ENCODE measurements around the gene DHRS3. TPM values are rescaled to one million over a fixed set of nuclear protein-coding genes. Genes with fewer than 3 reads are reported as not detected.

The DHRS3 gene
- total and polyA plus RNA-seq, 2 of the 13 experiments (the other 11 are each of a cell fraction or from before 2014, with no cell fraction given): 48.5 to 90.5 TPM

GRCh38 chr1:12615865-12616708 lies 1.9 kb downstream of the DHRS3 start (continued):
- TF ChIP-seq MLXIP (CRISPR knock-in tag; IDR thresholded peaks at IDR 0.05; ENCODE audit: borderline replicate concordance): no peak
- peak; percentile 70; the same call in 1 of the 2 replicates for TF ChIP-seq FOXC1 (CRISPR knock-in tag; IDR thresholded peaks at IDR 0.05; ENCODE audit: borderline replicate concordance)
- peak; percentile 83 for TF ChIP-seq ZNF264 (CRISPR knock-in tag; IDR thresholded peaks at IDR 0.05)
- peak; percentile 86 for TF ChIP-seq RXRB (CRISPR knock-in tag; IDR thresholded peaks at IDR 0.05; ENCODE audit: borderline replicate concordance)
- peak; percentile 87 for TF ChIP-seq SNAPC4 (CRISPR knock-in tag; IDR thresholded peaks at IDR 0.05)
- no peak for TF ChIP-seq MAZ (IDR thresholded peaks at IDR 0.05; ENCODE audit: borderline replicate concordance, low read depth, low read length)
- TF ChIP-seq MAZ (CRISPR knock-in tag; IDR thresholded peaks at IDR 0.05; ENCODE audit: low read depth): 0 out of 2 replicates have a peak, but pooled peaks have one; percentile 2
- 0 out of 2 replicates have a peak, but pooled peaks have one; percentile 49 for TF ChIP-seq THAP11 (CRISPR knock-in tag; IDR thresholded peaks at IDR 0.05)
- TF ChIP-seq ZNF296 (CRISPR knock-in tag; conservative IDR thresholded peaks at IDR 0.05): peak; percentile 72; the same call in 1 of the 2 replicates
- TF ChIP-seq IKZF1 (IDR thresholded peaks at IDR 0.05): no peak
- TF ChIP-seq CHCHD3 (CRISPR knock-in tag; IDR thresholded peaks at IDR 0.05): no peak
- peak; percentile 82 for TF ChIP-seq ELF3 (CRISPR knock-in tag; IDR thresholded peaks at IDR 0.05)
- peak; percentile 93 for TF ChIP-seq NCOR1 (IDR thresholded peaks at IDR 0.05; ENCODE audit: borderline replicate concordance, low read length)
- TF ChIP-seq ZBTB20 (CRISPR knock-in tag; IDR thresholded peaks at IDR 0.05; ENCODE audit: borderline replicate concordance, low read depth): peak; percentile 69; the same call in 1 of the 2 replicates
- TF ChIP-seq RARA (CRISPR knock-in tag; IDR thresholded peaks at IDR 0.05): peak; percentile 94
- TF ChIP-seq KDM3A (CRISPR knock-in tag; IDR thresholded peaks at IDR 0.05; ENCODE audit: low read depth): 0 out of 2 replicates have a peak, but pooled peaks have one; percentile 17
- peak; percentile 80; the same call in 1 of the 2 replicates for TF ChIP-seq ARID2 (CRISPR knock-in tag; IDR thresholded peaks at IDR 0.05; ENCODE audit: borderline replicate concordance)
- TF ChIP-seq ZNF720 (CRISPR knock-in tag; IDR thresholded peaks at IDR 0.05): no peak
- TF ChIP-seq SCMH1 (CRISPR knock-in tag; IDR thresholded peaks at IDR 0.05; ENCODE audit: borderline replicate concordance): no peak
- peak; percentile 66 for TF ChIP-seq XRCC5 (optimal IDR thresholded peaks at IDR 0.05; ENCODE audit: low read length)
- peak; percentile 32; the same call in 1 of the 2 replicates for TF ChIP-seq MIER3 (CRISPR knock-in tag; IDR thresholded peaks at IDR 0.05; ENCODE audit: borderline replicate concordance)
